Astrocyte (in vitro differentiated cells and primary cell): ENCODE results near the gene GFRA4. TPM values are rescaled to one million over a fixed set of nuclear protein-coding genes. Genes with fewer than 3 reads are reported as not detected.

ENCODE experiments used
- DNase-seq: peaks from one replicate; pipeline ENCODE4 v3.0.0-alpha.2; 2010; ENCODE audit warnings: low read depth
- FAIRE-seq: peaks from 2 replicates; lab custom pipeline; 2011; peaks lifted over from hg19 to GRCh38; lab: Jason Lieb, UNC
- H2AFZ ChIP-seq: 2 replicates; pipeline ENCODE4 v1.6.0; 2012; ENCODE audit warnings: low read depth, low read length, inconsistent platforms
- H3K27ac ChIP-seq: 2 replicates; pipeline ENCODE4 v1.5.1; 2011; ENCODE audit warnings: low read depth, low read length, inconsistent platforms
- H3K27me3 ChIP-seq: 2 replicates; pipeline ENCODE4 v1.6.0; 2011; ENCODE audit warnings: low read length, inconsistent platforms; ENCODE audit not compliant: insufficient read depth
- H3K36me3 ChIP-seq: 2 replicates; pipeline ENCODE4 v1.5.1; 2011; ENCODE audit warnings: low read length, inconsistent platforms; ENCODE audit not compliant: insufficient read depth
- H3K4me1 ChIP-seq: 2 replicates; pipeline ENCODE4 v1.5.1; 2011; ENCODE audit warnings: low read length, inconsistent platforms; ENCODE audit not compliant: insufficient read depth
- H3K4me2 ChIP-seq: 2 replicates; pipeline ENCODE4 v1.6.0; 2012; ENCODE audit warnings: low read length, inconsistent platforms
- H3K4me3 ChIP-seq: 2 replicates; pipeline ENCODE4 v1.5.1; 2011; ENCODE audit warnings: low read depth, mild to moderate bottlenecking, low read length, inconsistent platforms; ENCODE audit not compliant: insufficient read depth
- H3K79me2 ChIP-seq: 2 replicates; pipeline ENCODE4 v1.6.0; 2012; ENCODE audit warnings: mild to moderate bottlenecking, low read length, inconsistent platforms; ENCODE audit not compliant: insufficient read depth
- H3K9ac ChIP-seq: 2 replicates; pipeline ENCODE4 v1.6.0; 2012; ENCODE audit warnings: mild to moderate bottlenecking, low read length, inconsistent platforms
- H3K9me3 ChIP-seq: 2 replicates; pipeline ENCODE4 v1.5.1; 2012; ENCODE audit warnings: low read depth, mild to moderate bottlenecking, low read length, inconsistent platforms; ENCODE audit not compliant: insufficient read depth
- H4K20me1 ChIP-seq: 2 replicates; pipeline ENCODE4 v1.6.0; 2012; ENCODE audit warnings: low read length, inconsistent platforms; ENCODE audit not compliant: insufficient read depth
- H3K27ac Mint-ChIP-seq: one replicate; pipeline ENCODE4 v1.8.0; 2021; ENCODE audit warnings: mild to moderate bottlenecking, mixed read lengths; ENCODE audit not compliant: unreplicated experiment
- H3K27me3 Mint-ChIP-seq: one replicate; pipeline ENCODE4 v1.8.0; 2021; ENCODE audit warnings: low read depth, mixed read lengths; ENCODE audit not compliant: unreplicated experiment
- H3K36me3 Mint-ChIP-seq: one replicate; pipeline ENCODE4 v1.8.0; 2021; ENCODE audit warnings: low read depth, mixed read lengths; ENCODE audit not compliant: unreplicated experiment
- H3K4me1 Mint-ChIP-seq: one replicate; pipeline ENCODE4 v1.8.0; 2021; ENCODE audit warnings: low read depth, mixed read lengths; ENCODE audit not compliant: unreplicated experiment
- H3K4me3 Mint-ChIP-seq: one replicate; pipeline ENCODE4 v1.8.0; 2021; ENCODE audit warnings: mild to moderate bottlenecking, moderate library complexity, mixed read lengths; ENCODE audit not compliant: unreplicated experiment
- H3K9me3 Mint-ChIP-seq: one replicate; pipeline ENCODE4 v1.8.0; 2021; ENCODE audit warnings: mild to moderate bottlenecking, mixed read lengths; ENCODE audit not compliant: unreplicated experiment
- CTCF ChIP-seq: IDR thresholded peaks from 2 replicates; pipeline ENCODE4 v1.5.1; 2011; ENCODE audit warnings: low read depth, mild to moderate bottlenecking, inconsistent platforms, low read length, moderate library complexity; ENCODE audit not compliant: insufficient read depth
- EZH2 ChIP-seq: IDR thresholded peaks from 2 replicates; pipeline ENCODE4 v1.6.1; 2012; ENCODE audit warnings: mild to moderate bottlenecking, low read length, inconsistent platforms; ENCODE audit not compliant: insufficient read depth
- total RNA-seq: library from RNA; stranded (reverse); gene quantifications from 2 replicates; pipeline ENCODE4 v1.2.1, GENCODE V29; 2021

The GFRA4 gene
- total RNA-seq, 1 donor from 2014 or later = not detected

GRCh38 chr20:3651204-3651962 is 11.8 kb downstream of the GFRA4 start:
- Histone ChIP-seq H4K20me1 (no peaks in the 10 kb centered on the region), H3K27me3 (no peaks in the 10 kb centered on the region), H3K4me1 (no peaks in the 10 kb centered on the region), H3K36me3 (no peaks in the 10 kb centered on the region), H3K9ac (no peak overlapping the region), H3K4me2 (no peak overlapping the region), H3K9me3 (peaks cover 4% of the 10 kb centered on the region), H3K4me3 (no peak overlapping the region), H2AFZ (no peak overlapping the region), H3K27ac (no peak overlapping the region), H3K79me2 (no peaks in the 10 kb centered on the region)
- no peak overlapping the region for H3K4me3 Mint-ChIP-seq
- H3K27ac Mint-ChIP-seq = peak overlapping the region; percentile 75
- H3K36me3 Mint-ChIP-seq = peaks cover 8% of the 10 kb centered on the region
- no peaks in the 10 kb centered on the region for H3K27me3 Mint-ChIP-seq
- DNase-seq = no peak
- H3K4me1 Mint-ChIP-seq = peaks cover 15% of the 10 kb centered on the region
- no peak for TF ChIP-seq CTCF
- no peak for TF ChIP-seq EZH2
- H3K9me3 Mint-ChIP-seq = peaks cover 2% of the 10 kb centered on the region
- FAIRE-seq = no peak

GRCh38 chr20:3648951-3649350 is 14.2 kb downstream of the GFRA4 start:
- H3K9me3 Mint-ChIP-seq = no peaks in the 10 kb centered on the region
- H3K4me3 Mint-ChIP-seq = no peak overlapping the region
- Histone ChIP-seq H4K20me1 (no peaks in the 10 kb centered on the region), H2AFZ (no peak overlapping the region), H3K9me3 (no peaks in the 10 kb centered on the region), H3K79me2 (no peaks in the 10 kb centered on the region), H3K36me3 (no peaks in the 10 kb centered on the region), H3K27ac (no peak overlapping the region), H3K4me1 (peaks cover 5% of the 10 kb centered on the region), H3K4me2 (no peak overlapping the region), H3K9ac (no peak overlapping the region), H3K4me3 (no peak overlapping the region), H3K27me3 (no peaks in the 10 kb centered on the region)
- H3K36me3 Mint-ChIP-seq = peaks cover 12% of the 10 kb centered on the region
- no peaks in the 10 kb centered on the region for H3K27me3 Mint-ChIP-seq
- no peak overlapping the region for H3K27ac Mint-ChIP-seq
- TF ChIP-seq CTCF (no peak), EZH2 (no peak)
- DNase-seq = no peak
- no peak for FAIRE-seq
- peaks cover 17% of the 10 kb centered on the region for H3K4me1 Mint-ChIP-seq

GRCh38 chr20:3647473-3647872 is 15.7 kb downstream of the GFRA4 start:
- FAIRE-seq (no peak), DNase-seq (no peak)
- Histone ChIP-seq H2AFZ (no peak overlapping the region), H4K20me1 (no peaks in the 10 kb centered on the region), H3K27me3 (no peaks in the 10 kb centered on the region), H3K79me2 (no peaks in the 10 kb centered on the region), H3K9me3 (no peaks in the 10 kb centered on the region), H3K4me2 (no peak overlapping the region), H3K4me1 (peaks cover 5% of the 10 kb centered on the region), H3K36me3 (no peaks in the 10 kb centered on the region), H3K4me3 (no peak overlapping the region), H3K27ac (no peak overlapping the region), H3K9ac (no peak overlapping the region)
- Mint-ChIP-seq H3K4me1 (peaks cover 14% of the 10 kb centered on the region), H3K4me3 (no peak overlapping the region), H3K27ac (no peak overlapping the region), H3K36me3 (peaks cover 18% of the 10 kb centered on the region), H3K9me3 (no peaks in the 10 kb centered on the region), H3K27me3 (no peaks in the 10 kb centered on the region)
- TF ChIP-seq CTCF (no peak), EZH2 (no peak)
